ENCODE data around the gene ELP2.

DNA sequence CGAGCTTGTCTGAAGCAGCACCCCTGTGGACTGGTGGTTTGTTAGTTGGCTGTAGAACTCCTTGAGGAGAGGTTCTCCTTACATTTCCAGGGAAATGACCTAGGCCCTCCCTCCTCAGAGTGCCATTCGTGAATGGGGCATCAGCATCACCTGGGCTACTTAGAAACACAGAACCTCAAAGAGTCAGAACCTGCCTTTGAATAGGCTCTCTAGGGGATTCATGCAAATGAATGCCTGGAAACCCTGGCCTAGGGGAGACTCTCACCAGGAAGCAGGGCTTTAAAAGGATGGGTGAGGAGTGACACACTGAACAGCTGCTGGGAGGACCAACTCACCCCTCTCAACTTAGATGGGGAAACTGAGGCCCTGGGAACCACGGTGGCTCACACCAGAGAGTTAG, 55.5 kb downstream of the ELP2 start:
- TF ChIP-seq, protein P1, sequence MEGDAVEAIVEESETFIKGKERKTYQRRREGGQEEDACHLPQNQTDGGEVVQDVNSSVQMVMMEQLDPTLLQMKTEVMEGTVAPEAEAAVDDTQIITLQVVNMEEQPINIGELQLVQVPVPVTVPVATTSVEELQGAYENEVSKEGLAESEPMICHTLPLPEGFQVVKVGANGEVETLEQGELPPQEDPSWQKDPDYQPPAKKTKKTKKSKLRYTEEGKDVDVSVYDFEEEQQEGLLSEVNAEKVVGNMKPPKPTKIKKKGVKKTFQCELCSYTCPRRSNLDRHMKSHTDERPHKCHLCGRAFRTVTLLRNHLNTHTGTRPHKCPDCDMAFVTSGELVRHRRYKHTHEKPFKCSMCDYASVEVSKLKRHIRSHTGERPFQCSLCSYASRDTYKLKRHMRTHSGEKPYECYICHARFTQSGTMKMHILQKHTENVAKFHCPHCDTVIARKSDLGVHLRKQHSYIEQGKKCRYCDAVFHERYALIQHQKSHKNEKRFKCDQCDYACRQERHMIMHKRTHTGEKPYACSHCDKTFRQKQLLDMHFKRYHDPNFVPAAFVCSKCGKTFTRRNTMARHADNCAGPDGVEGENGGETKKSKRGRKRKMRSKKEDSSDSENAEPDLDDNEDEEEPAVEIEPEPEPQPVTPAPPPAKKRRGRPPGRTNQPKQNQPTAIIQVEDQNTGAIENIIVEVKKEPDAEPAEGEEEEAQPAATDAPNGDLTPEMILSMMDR (IDR thresholded peaks at IDR 0.05) = no peak
- TF ChIP-seq POLR2A (IDR thresholded peaks at IDR 0.05) = no peak

All from adrenal gland (tissue), 5 donors.